GM23338 (cell line): Measurements from ENCODE around the gene WASF2. TPM values are rescaled to one million over a fixed set of nuclear protein-coding genes. Genes with fewer than 3 reads are reported as not detected.

Experiments used
- ATAC-seq: fragments of 200-7000 bp; cut with Tn5 transposase; 3 replicates; pipeline ENCODE4 v1.9.1; 2020
- DNase-seq: peaks from one replicate; pipeline ENCODE4 v3.0.0-alpha.2; 2015; ENCODE audit warnings: low spot score
- H2AFZ ChIP-seq: fragments of 200-600 bp; sonication (generic); 2 replicates; pipeline ENCODE4 v1.8.0; 2016; ENCODE audit warnings: antibody characterized with exemption, mild to moderate bottlenecking, moderate library complexity
- H3F3A ChIP-seq: fragments of 200-600 bp; sonication (generic); replicated peaks from 2 replicates; pipeline ENCODE4 v1.8.0; 2017; ENCODE audit warnings: antibody characterized with exemption, mixed run types, low read depth
- H3K27ac ChIP-seq: fragments of 200-600 bp; sonication (generic); 2 replicates; pipeline ENCODE4 v1.6.1; 2016; ENCODE audit warnings: low read depth
- H3K27me3 ChIP-seq: fragments of 200-600 bp; sonication (generic); 2 replicates; pipeline ENCODE4 v1.8.0; 2016; ENCODE audit warnings: mild to moderate bottlenecking, mixed run types, moderate library complexity; ENCODE audit not compliant: insufficient read depth
- H3K36me3 ChIP-seq: fragments of 200-600 bp; sonication (generic); 2 replicates; pipeline ENCODE4 v1.8.0; 2016; ENCODE audit warnings: mild to moderate bottlenecking; ENCODE audit not compliant: insufficient read depth
- H3K4me1 ChIP-seq: fragments of 200-600 bp; sonication (generic); 2 replicates; pipeline ENCODE4 v1.8.0; 2016; ENCODE audit warnings: mild to moderate bottlenecking, moderate library complexity; ENCODE audit not compliant: insufficient read depth
- H3K4me2 ChIP-seq: fragments of 200-600 bp; sonication (generic); 2 replicates; pipeline ENCODE4 v1.7.1; 2017; ENCODE audit warnings: mixed run types
- H3K4me3 ChIP-seq: fragments of 200-600 bp; sonication (generic); 2 replicates; pipeline ENCODE4 v1.6.1; 2016; ENCODE audit warnings: mixed run types
- H3K79me2 ChIP-seq: fragments of 200-600 bp; sonication (generic); replicated peaks from 2 replicates; pipeline ENCODE4 v1.8.0; 2017; ENCODE audit warnings: mild to moderate bottlenecking; ENCODE audit not compliant: insufficient read depth
- H3K9me2 ChIP-seq: fragments of 200-600 bp; sonication (generic); 2 replicates; pipeline ENCODE4 v1.8.0; 2017; ENCODE audit not compliant: insufficient read depth
- H4K20me1 ChIP-seq: fragments of 200-600 bp; sonication (generic); replicated peaks from 2 replicates; pipeline ENCODE4 v1.8.0; 2017; ENCODE audit warnings: mild to moderate bottlenecking; ENCODE audit not compliant: insufficient read depth
- H3K27ac Mint-ChIP-seq: 2 replicates; pipeline ENCODE4 v1.8.0; 2020; ENCODE audit warnings: inconsistent platforms, mild to moderate bottlenecking, moderate library complexity, mixed read lengths
- H3K27me3 Mint-ChIP-seq: 3 replicates; pipeline ENCODE4 v1.8.0; 2022; ENCODE audit warnings: low read depth, mild to moderate bottlenecking, moderate library complexity, mixed read lengths, inconsistent platforms; ENCODE audit not compliant: insufficient read depth, poor library complexity
- H3K36me3 Mint-ChIP-seq: 3 replicates; pipeline ENCODE4 v1.8.0; 2021; ENCODE audit warnings: low read depth, mild to moderate bottlenecking, inconsistent platforms, moderate library complexity, mixed read lengths
- H3K4me1 Mint-ChIP-seq: 3 replicates; pipeline ENCODE4 v1.8.0; 2020; ENCODE audit warnings: mild to moderate bottlenecking, inconsistent platforms, mixed read lengths
- H3K4me3 Mint-ChIP-seq: 3 replicates; pipeline ENCODE4 v1.8.0; 2021; ENCODE audit warnings: moderate library complexity, mild to moderate bottlenecking, inconsistent platforms, mixed read lengths
- H3K9me3 Mint-ChIP-seq: 3 replicates; pipeline ENCODE4 v1.8.0; 2020; ENCODE audit warnings: moderate library complexity, mild to moderate bottlenecking, inconsistent platforms, mixed read lengths
- EZH2 ChIP-seq: fragments of 200-600 bp; sonication (generic); IDR thresholded peaks from one replicate; pipeline ENCODE4 v1.8.0; 2017; ENCODE audit warnings: antibody characterized with exemption, mild to moderate bottlenecking, low read depth; ENCODE audit not compliant: unreplicated experiment
- EZH2phosphoT487 ChIP-seq: fragments of 200-600 bp; sonication (generic); IDR thresholded peaks from one replicate; pipeline ENCODE4 v1.8.1; 2018; ENCODE audit warnings: antibody characterized with exemption; ENCODE audit not compliant: unreplicated experiment
- NANOG ChIP-seq: IDR thresholded peaks from 2 replicates; pipeline ENCODE4 v1.6.1; 2016; ENCODE audit warnings: antibody characterized with exemption, borderline replicate concordance
- POLR2AphosphoS5 ChIP-seq: IDR thresholded peaks from 2 replicates; pipeline ENCODE4 v1.6.1; 2016; ENCODE audit warnings: antibody characterized with exemption, low read depth
- REST ChIP-seq: IDR thresholded peaks from one replicate; pipeline ENCODE4 v1.6.1; 2018; ENCODE audit warnings: antibody characterized with exemption; ENCODE audit not compliant: unreplicated experiment
- ZNF462 ChIP-seq: fragments of 250-450 bp; sonication (Bioruptor Pico); IDR thresholded peaks from 2 replicates; pipeline ENCODE4 v1.5.0; 2020; ENCODE audit warnings: mild to moderate bottlenecking, moderate library complexity
- polyA plus RNA-seq: library from polyadenylated mRNA; unstranded; fragments of >200 nt; fragmentation: Nextera tagmentation; extraction: Ambion mirVana; gene quantifications from 2 replicates; pipeline ENCODE4 v1.2.1, GENCODE V29; 2016
- total RNA-seq: library from RNA; depleted of rRNA; stranded (reverse); fragments of >200 nt; shearing (Covaris generic); gene quantifications from 2 replicates; pipeline ENCODE4 v1.2.3, GENCODE V29; 2014

Gene WASF2
- total and polyA plus RNA-seq, 2 experiments from 2014 or later: 40.9 to 95.6 TPM

GRCh38 chr1:27491748-27492700 is 2.1 kb upstream of the WASF2 start:
- DNase-seq (no peak), ATAC-seq (no peak)
- Histone ChIP-seq H3F3A (peaks cover 10% of the 10 kb centered on the region), H2AFZ (peak overlapping the region; percentile 52; the same call in 1 of the 2 replicates), H3K36me3 (no peaks in the 10 kb centered on the region), H3K4me1 (peaks cover 20% of the 10 kb centered on the region), H3K4me2 (no peak overlapping the region), H3K9me2 (no peaks in the 10 kb centered on the region), H3K27me3 (no peaks in the 10 kb centered on the region), H4K20me1 (0 out of 2 replicates have a peak, but pooled peaks cover 4% of the 10 kb centered on the region), H3K27ac (no peak overlapping the region; the same call in 1 of the 2 replicates), H3K79me2 (peaks cover 24% of the 10 kb centered on the region), H3K4me3 (no peak overlapping the region)
- no peaks in the 10 kb centered on the region for H3K36me3 Mint-ChIP-seq
- no peaks in the 10 kb centered on the region for H3K9me3 Mint-ChIP-seq
- peaks cover 10% of the 10 kb centered on the region for H3K27me3 Mint-ChIP-seq
- H3K27ac Mint-ChIP-seq: 0 out of 2 replicates have a peak overlapping the region, but pooled peaks have one; percentile 23
- peaks cover 42% of the 10 kb centered on the region for H3K4me1 Mint-ChIP-seq
- TF ChIP-seq POLR2AphosphoS5: no peak
- no peak for TF ChIP-seq ZNF462 (CRISPR knock-in tag)
- TF ChIP-seq EZH2phosphoT487: no peak
- TF ChIP-seq NANOG: no peak
- TF ChIP-seq EZH2: no peak
- TF ChIP-seq REST: no peak
- H3K4me3 Mint-ChIP-seq: no peak overlapping the region
